Endothelial cell of umbilical vein (primary cell): ENCODE results near the gene HDAC8. TPM values are rescaled to one million over a fixed set of nuclear protein-coding genes. Genes with fewer than 3 reads are reported as not detected.

ENCODE experiments used
- BruUV-seq: library from RNA; stranded (reverse); fragments of 400-500 nt; replicated peaks from 2 replicates; lab custom pipeline; 2021; lab: Mats Ljungman, UMichigan
- CTCF ChIA-PET: fragments of 300-600, 350-600 bp; sonication (Branson Sonifier 250); formaldehyde crosslinking; loops from one replicate; lab custom pipeline; 2021; ENCODE audit warnings: antibody characterized with exemption, inconsistent platforms; lab: Charles Lee
- POLR2A ChIA-PET: fragments of 300-600, 350-600 bp; sonication (Branson Sonifier 250); formaldehyde crosslinking; loops from one replicate; lab custom pipeline; 2021; ENCODE audit warnings: antibody characterized with exemption, inconsistent platforms; lab: Charles Lee
- DNase-seq: peaks from one replicate; pipeline ENCODE4 v3.0.0-alpha.2; 2011; ENCODE audit warnings: low read depth, low spot score
- FAIRE-seq: peaks from 2 replicates; lab custom pipeline; 2011; peaks lifted over from hg19 to GRCh38; lab: Jason Lieb, UNC
- H2AFZ ChIP-seq: 2 replicates; pipeline ENCODE4 v1.6.0; 2012; ENCODE audit warnings: low read depth, low read length, control low read depth, inconsistent platforms
- H3K27ac ChIP-seq: 2 replicates; pipeline ENCODE4 v1.5.1; 2011; ENCODE audit warnings: low read depth, mild to moderate bottlenecking, control low read depth, low read length, moderate library complexity; ENCODE audit not compliant: insufficient read depth
- H3K27me3 ChIP-seq, 2 experiments: 2 replicates each; pipeline versions ENCODE4 v1.6.0 to v1.6.1; 2011; ENCODE audit warnings: low read length in 2 of 2, mixed read lengths in 1 of 2; ENCODE audit not compliant: control insufficient read depth in 2 of 2, insufficient read depth in 2 of 2
- H3K36me3 ChIP-seq, 2 experiments: 2 replicates in 1 of 2; 3 replicates in 1 of 2; pipeline ENCODE4 v1.5.1; 2011; ENCODE audit warnings: low read length in 2 of 2, mild to moderate bottlenecking in 1 of 2, moderate library complexity in 1 of 2; ENCODE audit not compliant: control insufficient read depth in 2 of 2, insufficient read depth in 2 of 2; ENCODE audit errors: extremely low read depth in 1 of 2
- H3K4me1 ChIP-seq: 3 replicates; pipeline ENCODE4 v1.5.1; 2011; ENCODE audit warnings: mild to moderate bottlenecking, low read length; ENCODE audit not compliant: control insufficient read depth, insufficient read depth; ENCODE audit errors: extremely low read depth
- H3K4me2 ChIP-seq: 2 replicates; pipeline ENCODE4 v1.6.1; 2011; ENCODE audit warnings: low read length, control low read depth, mixed read lengths; ENCODE audit not compliant: insufficient read depth
- H3K4me3 ChIP-seq, 3 experiments: fragments of 200-600 bp in 1 of 3; sonication (generic), shearing (Covaris generic) in 1 of 3; replicated peaks in 1 of 3; 2 replicates each; pipeline ENCODE4 v1.5.1; 2011 to 2016; ENCODE audit warnings: control low read depth in 3 of 3, low read length in 3 of 3, mild to moderate bottlenecking in 2 of 3, inconsistent platforms in 1 of 3, low read depth in 1 of 3, moderate library complexity in 1 of 3; ENCODE audit not compliant: insufficient read depth in 1 of 3
- H3K79me2 ChIP-seq: 2 replicates; pipeline ENCODE4 v1.6.0; 2012; ENCODE audit warnings: low read length, inconsistent platforms; ENCODE audit not compliant: control insufficient read depth, insufficient read depth
- H3K9ac ChIP-seq: replicated peaks from 2 replicates; pipeline ENCODE3; 2011; ENCODE audit warnings: low read length, control low read depth; ENCODE audit not compliant: insufficient read depth; ENCODE audit errors: extremely low read depth
- H3K9me1 ChIP-seq: replicated peaks from 3 replicates; pipeline ENCODE4 v1.6.0; 2011; ENCODE audit warnings: mild to moderate bottlenecking, low read length; ENCODE audit not compliant: control insufficient read depth, insufficient read depth; ENCODE audit errors: extremely low read depth
- H3K9me3 ChIP-seq: replicated peaks from 2 replicates; pipeline ENCODE4 v1.5.1; 2012; ENCODE audit warnings: low read length, inconsistent platforms; ENCODE audit not compliant: control insufficient read depth, insufficient read depth
- H4K20me1 ChIP-seq: replicated peaks from 2 replicates; pipeline ENCODE3; 2011; ENCODE audit warnings: mild to moderate bottlenecking, low read length; ENCODE audit not compliant: control insufficient read depth, insufficient read depth; ENCODE audit errors: extremely low read depth
- EZH2 ChIP-seq: IDR thresholded peaks from 2 replicates; pipeline ENCODE4 v1.6.1; 2012; ENCODE audit warnings: borderline replicate concordance, low read depth, mild to moderate bottlenecking, moderate library complexity, low read length, inconsistent platforms; ENCODE audit not compliant: severe bottlenecking
- FOS ChIP-seq: IDR thresholded peaks from 2 replicates; pipeline ENCODE4 v1.6.1; 2011; ENCODE audit warnings: mild to moderate bottlenecking, low read length, moderate library complexity, borderline replicate concordance; ENCODE audit not compliant: insufficient read depth
- GATA2 ChIP-seq: IDR thresholded peaks from 2 replicates; pipeline ENCODE4 v1.7.0; 2011; ENCODE audit warnings: low read depth, mild to moderate bottlenecking, moderate library complexity, mixed read lengths, low read length; ENCODE audit not compliant: insufficient read length, insufficient read depth
- JUN ChIP-seq: IDR thresholded peaks from 2 replicates; pipeline ENCODE4 v1.6.1; 2011; ENCODE audit warnings: borderline replicate concordance, low read depth; ENCODE audit not compliant: insufficient read length, insufficient read depth
- MAX ChIP-seq: IDR thresholded peaks from 2 replicates; pipeline ENCODE4 v1.6.1; 2011; ENCODE audit not compliant: insufficient read depth, insufficient read length
- MYC ChIP-seq: IDR thresholded peaks from one replicate; pipeline ENCODE4 v1.6.1; 2011; ENCODE audit warnings: mild to moderate bottlenecking, low read depth, low read length
- POLR2A ChIP-seq: IDR thresholded peaks from 2 replicates; pipeline ENCODE4 v1.6.1; 2012; ENCODE audit warnings: low read depth, mild to moderate bottlenecking, control low read depth, low read length
- POLR2AphosphoS5 ChIP-seq: IDR thresholded peaks from 2 replicates; pipeline ENCODE4 v1.6.1; 2012; ENCODE audit warnings: low read depth, mild to moderate bottlenecking, control low read depth, low read length, moderate library complexity; ENCODE audit not compliant: insufficient read depth
- dilution Hi-C: fragments of 300-500 bp; cut with MboI; formaldehyde crosslinking; loops from one replicate; pipeline ENCODE4 v1.15.0; 2019; ENCODE audit warnings: low sequenced_read_pairs; ENCODE audit not compliant: extremely low pct_ligation_motif_present
- intact Hi-C: fragments of 100-400 bp; cut with micrococcal nuclease; formaldehyde crosslinking; loops from one replicate; pipeline ENCODE4 v1.10.0; 2022
- polyA plus RNA-seq, 4 experiments: library from polyadenylated mRNA; depleted of rRNA in 3 of 4; stranded (reverse) in 3 of 4; unstranded in 1 of 4; fragments of >200 nt; gene quantifications; 2 replicates each; pipeline versions ENCODE4 v1.2.1 to v1.2.3, GENCODE V29; 2011 to 2012; ENCODE audit warnings: missing spikeins in 1 of 4
- total RNA-seq: library from RNA; stranded (reverse); gene quantifications from 2 replicates; pipeline ENCODE4 v1.2.3, GENCODE V29; 2021
- TF ChIP-seq, protein P1 (sequence below), 2 donors: IDR thresholded peaks; 1 replicate in 1 of 2; 2 replicates in 1 of 2; pipeline ENCODE4 v1.5.1; 2011; ENCODE audit warnings: low read length in 2 of 2, mild to moderate bottlenecking in 2 of 2, moderate library complexity in 2 of 2, control low read depth in 1 of 2, inconsistent platforms in 1 of 2, low read depth in 1 of 2; ENCODE audit not compliant: insufficient read depth in 1 of 2; ENCODE audit errors: extremely low read depth in 1 of 2

HDAC8 gene
- total and polyA plus RNA-seq, 2 donors (not counting 3 experiments of a cell fraction or from before 2014, with no cell fraction given): 17.6 to 37.2 TPM

GRCh38 chrX:72421797-72422196 lies 150.8 kb downstream of the HDAC8 start:
- H3K9ac ChIP-seq: no peak overlapping the region
- no peaks in the 10 kb centered on the region for H4K20me1 ChIP-seq
- H3K79me2 ChIP-seq: no peaks in the 10 kb centered on the region
- no peak for FAIRE-seq
- no peak overlapping the region for H3K4me3 ChIP-seq
- TF ChIP-seq JUN: no peak
- TF ChIP-seq POLR2AphosphoS5: no peak
- no peak for TF ChIP-seq EZH2
- no peak for TF ChIP-seq MAX
- TF ChIP-seq MYC: no peak
- TF ChIP-seq GATA2: no peak
- TF ChIP-seq, protein P1, sequence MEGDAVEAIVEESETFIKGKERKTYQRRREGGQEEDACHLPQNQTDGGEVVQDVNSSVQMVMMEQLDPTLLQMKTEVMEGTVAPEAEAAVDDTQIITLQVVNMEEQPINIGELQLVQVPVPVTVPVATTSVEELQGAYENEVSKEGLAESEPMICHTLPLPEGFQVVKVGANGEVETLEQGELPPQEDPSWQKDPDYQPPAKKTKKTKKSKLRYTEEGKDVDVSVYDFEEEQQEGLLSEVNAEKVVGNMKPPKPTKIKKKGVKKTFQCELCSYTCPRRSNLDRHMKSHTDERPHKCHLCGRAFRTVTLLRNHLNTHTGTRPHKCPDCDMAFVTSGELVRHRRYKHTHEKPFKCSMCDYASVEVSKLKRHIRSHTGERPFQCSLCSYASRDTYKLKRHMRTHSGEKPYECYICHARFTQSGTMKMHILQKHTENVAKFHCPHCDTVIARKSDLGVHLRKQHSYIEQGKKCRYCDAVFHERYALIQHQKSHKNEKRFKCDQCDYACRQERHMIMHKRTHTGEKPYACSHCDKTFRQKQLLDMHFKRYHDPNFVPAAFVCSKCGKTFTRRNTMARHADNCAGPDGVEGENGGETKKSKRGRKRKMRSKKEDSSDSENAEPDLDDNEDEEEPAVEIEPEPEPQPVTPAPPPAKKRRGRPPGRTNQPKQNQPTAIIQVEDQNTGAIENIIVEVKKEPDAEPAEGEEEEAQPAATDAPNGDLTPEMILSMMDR (IDR thresholded peaks at IDR 0.05; ENCODE audit: extremely low read depth in 1 of 2, insufficient read depth in 1 of 2, low read depth in 1 of 2, low read length in 2 of 2): no peak
- TF ChIP-seq FOS: no peak
- no peak for TF ChIP-seq POLR2A
- H3K27me3 ChIP-seq: no peaks in the 10 kb centered on the region
- H3K36me3 ChIP-seq: no peaks in the 10 kb centered on the region
- H3K4me2 ChIP-seq: no peak overlapping the region
- POLR2A ChIA-PET: no interaction called here
- dilution Hi-C loops (no loop called here), intact Hi-C loops (no loop called here)
- H2AFZ ChIP-seq: no peak overlapping the region
- no peaks in the 10 kb centered on the region for H3K9me3 ChIP-seq
- H3K9me1 ChIP-seq: no peaks in the 10 kb centered on the region
- H3K4me1 ChIP-seq: no peaks in the 10 kb centered on the region
- no TSS peak for BruUV-seq
- CTCF ChIA-PET: no interaction called here
- H3K27ac ChIP-seq: no peak overlapping the region
- no peak for DNase-seq
